ENCODE data around the gene STAP2. TPM values are rescaled to one million over a fixed set of nuclear protein-coding genes. Genes with fewer than 3 reads are reported as not detected.
A peak's percentile ranks its signal among the peaks of the same experiment; 100 is the strongest.

The STAP2 gene
- total RNA-seq, result 5.2 TPM

- H3K27me3 ChIP-seq (ENCODE audit: control insufficient read depth in 3 of 3, insufficient read depth in 3 of 3, low read length in 3 of 3), result no peaks in the 10 kb centered on the region
- no peaks in the 10 kb centered on the region for H3K9me3 ChIP-seq (ENCODE audit: control insufficient read depth in 3 of 3, low read length in 3 of 3)
- H3K4me1 ChIP-seq (ENCODE audit: control insufficient read depth in 3 of 3, insufficient read depth in 3 of 3, low read length in 3 of 3), result peaks cover 9 to 17% (median 14%) of the 10 kb centered on the region in 3 donors
- H3K27ac ChIP-seq (ENCODE audit: low read depth, low read length), result no peak within 1 kb of the TSS
- no peaks in the 10 kb centered on the region for H3K36me3 ChIP-seq (ENCODE audit: control insufficient read depth in 3 of 3, insufficient read depth in 3 of 3, low read length in 3 of 3)
- H3K4me3 ChIP-seq (ENCODE audit: low read length in 3 of 3), result peak within 1 kb of the TSS; percentile 64 to 81 (median 72)
- H3K9ac ChIP-seq (ENCODE audit: low read depth in 1 of 3, low read length in 3 of 3), result peak within 1 kb of the TSS; percentile 60 to 88 (median 79)
These were observed at the start of gene STAP2 for GRCh38 chr19:4338441-4339355. Gene STAP2 (minus strand): TSS chr19:4338827. CDS start chr19:4338753, 74 bp downstream.

DNA sequence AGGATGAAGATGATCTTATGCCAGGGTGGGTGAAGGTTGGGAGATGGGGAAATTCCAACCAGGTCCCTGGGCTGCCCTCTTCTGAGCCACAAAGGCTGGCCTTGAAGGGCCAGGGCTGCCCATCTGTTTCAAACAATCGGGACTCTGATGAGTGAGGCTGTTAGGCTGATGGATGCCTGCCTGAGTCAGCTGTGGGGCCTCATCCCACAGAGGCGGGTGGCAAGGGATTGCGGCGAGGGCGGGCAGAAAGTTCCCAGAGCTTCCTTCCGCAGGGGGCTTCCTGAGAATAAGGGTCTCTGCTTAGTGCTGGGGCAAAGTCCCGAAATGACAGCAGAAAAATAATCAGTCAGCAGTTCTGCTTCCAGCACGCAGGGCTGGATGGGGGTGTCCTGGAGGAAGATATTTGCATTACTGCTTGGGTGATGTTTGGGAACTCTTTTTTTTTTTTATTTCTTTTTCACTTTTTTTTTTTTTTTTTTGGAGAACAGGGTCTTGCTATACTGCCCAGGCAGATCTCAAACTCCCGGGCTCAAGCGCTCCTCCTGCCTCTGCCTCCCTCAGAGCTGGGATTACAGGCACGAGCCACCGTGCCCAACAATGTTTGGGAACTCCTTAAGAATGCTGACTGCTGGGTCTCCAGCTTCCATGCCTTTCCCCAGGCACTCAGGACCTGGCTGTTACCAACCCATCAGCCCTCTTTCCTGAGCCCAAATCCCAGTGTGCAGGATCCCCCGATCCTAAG is 47.6 kb upstream of the STAP2 start:
- Histone ChIP-seq H3K9ac (ENCODE audit: low read depth in 1 of 3, low read length in 3 of 3) (no peak overlapping the region), H3K4me1 (ENCODE audit: control insufficient read depth in 3 of 3, insufficient read depth in 3 of 3, low read length in 3 of 3) (peaks cover 37 to 49% (median 39%) of the 10 kb centered on the region in 3 donors), H3K4me3 (ENCODE audit: low read length in 3 of 3) (no peak overlapping the region), H3K36me3 (ENCODE audit: control insufficient read depth in 3 of 3, insufficient read depth in 3 of 3, low read length in 3 of 3) (peaks cover 6 to 7% (median 7%) of the 10 kb centered on the region in 3 donors), H3K27me3 (ENCODE audit: control insufficient read depth in 3 of 3, insufficient read depth in 3 of 3, low read length in 3 of 3) (no peaks in the 10 kb centered on the region), H3K27ac (ENCODE audit: low read depth, low read length) (no peak overlapping the region), H3K9me3 (ENCODE audit: control insufficient read depth in 3 of 3, low read length in 3 of 3) (no peaks in the 10 kb centered on the region)

- Histone ChIP-seq H3K27me3 (ENCODE audit: control insufficient read depth in 3 of 3, insufficient read depth in 3 of 3, low read length in 3 of 3) (no peaks in the 10 kb centered on the region), H3K9me3 (ENCODE audit: control insufficient read depth in 3 of 3, low read length in 3 of 3) (no peaks in the 10 kb centered on the region), H3K4me3 (ENCODE audit: low read length in 3 of 3) (no peak overlapping the region), H3K9ac (ENCODE audit: low read depth in 1 of 3, low read length in 3 of 3) (no peak overlapping the region), H3K36me3 (ENCODE audit: control insufficient read depth in 3 of 3, insufficient read depth in 3 of 3, low read length in 3 of 3) (peaks cover 6 to 7% (median 7%) of the 10 kb centered on the region in 3 donors), H3K4me1 (ENCODE audit: control insufficient read depth in 3 of 3, insufficient read depth in 3 of 3, low read length in 3 of 3) (peaks cover 31 to 46% (median 33%) of the 10 kb centered on the region in 3 donors), H3K27ac (ENCODE audit: low read depth, low read length) (no peak overlapping the region)
These were observed 46.8 kb upstream of the STAP2 start for GRCh38 chr19:4385291-4386040.

GRCh38 chr19:4380254-4380727 is 41.7 kb upstream of the STAP2 start:
- Histone ChIP-seq H3K4me1 (ENCODE audit: control insufficient read depth in 3 of 3, insufficient read depth in 3 of 3, low read length in 3 of 3) (peaks cover 49 to 57% (median 54%) of the 10 kb centered on the region in 3 donors), H3K27ac (ENCODE audit: low read depth, low read length) (peak overlapping the region; percentile 6), H3K4me3 (ENCODE audit: low read length in 3 of 3) (peak overlapping the region in 1 of 3 donors; percentile 6)

DNA sequence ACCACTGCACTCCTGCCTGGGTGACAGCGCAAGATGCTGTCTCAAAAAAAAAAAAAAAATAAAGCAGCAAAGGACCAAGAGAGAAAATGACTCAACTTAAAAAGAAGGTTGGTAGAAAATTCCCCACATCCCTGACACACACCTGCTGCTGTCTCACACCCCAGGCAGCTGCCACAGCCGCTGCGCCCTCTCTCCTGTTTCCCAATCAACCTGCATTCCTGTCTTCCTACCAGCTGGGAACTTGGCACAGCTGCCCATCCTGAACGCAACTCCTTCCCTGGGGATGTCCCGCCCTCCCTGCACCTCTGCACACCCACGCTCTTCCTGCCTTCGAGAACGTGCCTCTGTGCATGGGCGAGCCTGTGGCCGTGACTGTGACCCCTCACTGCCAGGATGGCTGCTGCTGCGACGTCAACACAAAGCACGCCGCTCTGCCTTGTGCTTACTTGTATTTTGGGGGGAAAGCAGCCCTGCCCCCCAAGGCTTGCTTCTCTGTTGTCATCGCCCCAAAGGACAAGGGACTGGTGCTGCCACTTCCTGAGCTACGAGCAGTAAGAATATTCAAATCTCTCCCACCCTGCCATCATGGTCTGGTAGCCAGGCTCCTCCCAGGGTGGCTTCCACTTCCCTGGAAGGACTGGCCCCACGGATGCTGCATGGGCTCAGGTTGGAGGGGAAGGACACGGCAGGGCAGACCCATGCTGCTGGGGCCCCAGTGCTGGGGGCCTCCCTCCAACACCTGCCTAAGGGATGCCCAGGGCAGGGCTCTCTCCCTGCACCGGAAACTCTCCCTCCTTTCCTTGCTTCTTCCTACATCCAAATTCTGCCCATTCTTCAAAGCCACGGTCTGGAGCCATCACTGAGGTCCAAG is 41.0 kb upstream of the STAP2 start:
- Histone ChIP-seq H3K9ac (ENCODE audit: low read depth in 1 of 3, low read length in 3 of 3) (peak overlapping the region in 2 of 3 donors; percentile 22 to 45), H3K27me3 (ENCODE audit: control insufficient read depth in 3 of 3, insufficient read depth in 3 of 3, low read length in 3 of 3) (no peaks in the 10 kb centered on the region), H3K9me3 (ENCODE audit: control insufficient read depth in 3 of 3, low read length in 3 of 3) (no peaks in the 10 kb centered on the region), H3K4me3 (ENCODE audit: low read length in 3 of 3) (peak overlapping the region in 1 of 3 donors; percentile 49), H3K36me3 (ENCODE audit: control insufficient read depth in 3 of 3, insufficient read depth in 3 of 3, low read length in 3 of 3) (peaks cover 2 to 7% (median 7%) of the 10 kb centered on the region in 3 donors), H3K27ac (ENCODE audit: low read depth, low read length) (peak overlapping the region; percentile 76), H3K4me1 (ENCODE audit: control insufficient read depth in 3 of 3, insufficient read depth in 3 of 3, low read length in 3 of 3) (peaks cover 56 to 63% (median 61%) of the 10 kb centered on the region in 3 donors)

More at GRCh38 chr19:4380254-4380727, 41.7 kb upstream of the STAP2 start:
- no peaks in the 10 kb centered on the region for H3K9me3 ChIP-seq (ENCODE audit: control insufficient read depth in 3 of 3, low read length in 3 of 3)
- H3K36me3 ChIP-seq (ENCODE audit: control insufficient read depth in 3 of 3, insufficient read depth in 3 of 3, low read length in 3 of 3), result peaks cover 5 to 7% (median 7%) of the 10 kb centered on the region in 3 donors
- H3K9ac ChIP-seq (ENCODE audit: low read depth in 1 of 3, low read length in 3 of 3), result peak overlapping the region; percentile 6 to 45 (median 20)
- no peaks in the 10 kb centered on the region for H3K27me3 ChIP-seq (ENCODE audit: control insufficient read depth in 3 of 3, insufficient read depth in 3 of 3, low read length in 3 of 3)

- Histone ChIP-seq H3K36me3 (ENCODE audit: control insufficient read depth in 3 of 3, insufficient read depth in 3 of 3, low read length in 3 of 3) (peaks cover 2 to 5% (median 4%) of the 10 kb centered on the region in 3 donors), H3K9me3 (ENCODE audit: control insufficient read depth in 3 of 3, low read length in 3 of 3) (no peaks in the 10 kb centered on the region), H3K27me3 (ENCODE audit: control insufficient read depth in 3 of 3, insufficient read depth in 3 of 3, low read length in 3 of 3) (no peaks in the 10 kb centered on the region), H3K9ac (ENCODE audit: low read depth in 1 of 3, low read length in 3 of 3) (peak overlapping the region in 1 of 3 donors; percentile 11), H3K27ac (ENCODE audit: low read depth, low read length) (peak overlapping the region; percentile 76), H3K4me1 (ENCODE audit: control insufficient read depth in 3 of 3, insufficient read depth in 3 of 3, low read length in 3 of 3) (peaks cover 63 to 71% (median 68%) of the 10 kb centered on the region in 3 donors), H3K4me3 (ENCODE audit: low read length in 3 of 3) (no peak overlapping the region)
These were observed 40.3 kb upstream of the STAP2 start for GRCh38 chr19:4378886-4379285.

- no peaks in the 10 kb centered on the region for H3K27me3 ChIP-seq (ENCODE audit: control insufficient read depth in 3 of 3, insufficient read depth in 3 of 3, low read length in 3 of 3)
- peak overlapping the region in 2 of 3 donors; percentile 38 to 45 for H3K4me3 ChIP-seq (ENCODE audit: low read length in 3 of 3)
- no peaks in the 10 kb centered on the region for H3K9me3 ChIP-seq (ENCODE audit: control insufficient read depth in 3 of 3, low read length in 3 of 3)
- no peaks in the 10 kb centered on the region for H3K36me3 ChIP-seq (ENCODE audit: control insufficient read depth in 3 of 3, insufficient read depth in 3 of 3, low read length in 3 of 3)
- H3K4me1 ChIP-seq (ENCODE audit: control insufficient read depth in 3 of 3, insufficient read depth in 3 of 3, low read length in 3 of 3), result peaks cover 80 to 88% (median 85%) of the 10 kb centered on the region in 3 donors
- H3K9ac ChIP-seq (ENCODE audit: low read depth in 1 of 3, low read length in 3 of 3), result peak overlapping the region; percentile 7 to 70 (median 24)
- peak overlapping the region; percentile 74 for H3K27ac ChIP-seq (ENCODE audit: low read depth, low read length)
These were observed 38.6 kb upstream of the STAP2 start for GRCh38 chr19:4376991-4377781.

GRCh38 chr19:4376671-4376990 is 38.0 kb upstream of the STAP2 start:
- no peak overlapping the region for H3K4me3 ChIP-seq (ENCODE audit: low read length in 3 of 3)
- H3K27me3 ChIP-seq (ENCODE audit: control insufficient read depth in 3 of 3, insufficient read depth in 3 of 3, low read length in 3 of 3), result no peaks in the 10 kb centered on the region
- peak overlapping the region in 2 of 3 donors; percentile 24 to 70 for H3K9ac ChIP-seq (ENCODE audit: low read depth in 1 of 3, low read length in 3 of 3)
- no peaks in the 10 kb centered on the region for H3K9me3 ChIP-seq (ENCODE audit: control insufficient read depth in 3 of 3, low read length in 3 of 3)
- H3K36me3 ChIP-seq (ENCODE audit: control insufficient read depth in 3 of 3, insufficient read depth in 3 of 3, low read length in 3 of 3), result no peaks in the 10 kb centered on the region
- peak overlapping the region; percentile 74 for H3K27ac ChIP-seq (ENCODE audit: low read depth, low read length)
- peaks cover 86 to 93% (median 90%) of the 10 kb centered on the region in 3 donors for H3K4me1 ChIP-seq (ENCODE audit: control insufficient read depth in 3 of 3, insufficient read depth in 3 of 3, low read length in 3 of 3)

All from skeletal muscle tissue (tissue), 4 donors.